GM18517 (cell line): ENCODE measurements around the gene GRPEL2.
A peak's percentile ranks its signal among the peaks of the same experiment; 100 is the strongest.
"Not testable (repeated sequence)": the region's sequence is repeated elsewhere in the genome, so short reads cannot be mapped to it uniquely, and the experiment has no call there.

Experiments used
- ATAC-seq: cut with Tn5 transposase; IDR thresholded peaks from one replicate; pipeline ENCODE4 v1.9.1; 2021; ENCODE audit warnings: mild to moderate bottlenecking, moderate library complexity; ENCODE audit not compliant: unreplicated experiment

Gene GRPEL2

GRCh38 chr5:149374801-149375200 is 29.5 kb downstream of the GRPEL2 start:
- ATAC-seq, result no peak

- ATAC-seq, result no peak
Observed at GRCh38 chr5:149375434-149375833, 30.1 kb downstream of the GRPEL2 start.

- ATAC-seq, result no peak
Observed at GRCh38 chr5:149376104-149376503, 30.8 kb downstream of the GRPEL2 start.

- ATAC-seq, result no peak
Observed at GRCh38 chr5:149376711-149377447, 31.6 kb downstream of the GRPEL2 start.

GRCh38 chr5:149378241-149378820 is 33.0 kb downstream of the GRPEL2 start:
- ATAC-seq, result no peak

GRCh38 chr5:149379177-149379761 is 34.0 kb downstream of the GRPEL2 start, which contains the start of gene IL17B:
Gene IL17B, minus strand, starts transcription at chr5:149379292. Its CDS starts 67 bp downstream, at chr5:149379225.
- ATAC-seq, result no peak

- no peak for ATAC-seq
Observed at GRCh38 chr5:149379818-149380374, 34.6 kb downstream of the GRPEL2 start.

GRCh38 chr5:149380466-149381121 is 35.3 kb downstream of the GRPEL2 start:
- no peak for ATAC-seq

GRCh38 chr5:149381261-149381985 is 36.1 kb downstream of the GRPEL2 start:
- no peak for ATAC-seq

GRCh38 chr5:149381986-149382338 is 36.7 kb downstream of the GRPEL2 start:
- ATAC-seq, result peak; percentile 72

GRCh38 chr5:149382517-149383220 is 37.4 kb downstream of the GRPEL2 start:
- no peak for ATAC-seq

GRCh38 chr5:149383399-149383798 is 38.1 kb downstream of the GRPEL2 start:
- ATAC-seq, result no peak

GRCh38 chr5:149386166-149386565 is 40.9 kb downstream of the GRPEL2 start:
- no peak for ATAC-seq

- ATAC-seq, result no peak
Observed at GRCh38 chr5:149387081-149387631, 41.9 kb downstream of the GRPEL2 start.

GRCh38 chr5:149387982-149388381 is 42.7 kb downstream of the GRPEL2 start:
- ATAC-seq, result no peak

- no peak for ATAC-seq
Observed at GRCh38 chr5:149388498-149389190, 43.3 kb downstream of the GRPEL2 start.

GRCh38 chr5:149389552-149390495 is 44.5 kb downstream of the GRPEL2 start:
- ATAC-seq, result no peak

- ATAC-seq, result not testable (repeated sequence)
Observed at GRCh38 chr5:149391076-149391475, 45.8 kb downstream of the GRPEL2 start.
